HG03045 (cell line): ENCODE measurements around the gene NEK11.
"Not testable (repeated sequence)": the region's sequence is repeated elsewhere in the genome, so short reads cannot be mapped to it uniquely, and the experiment has no call there.

Source experiments
- ATAC-seq: cut with Tn5 transposase; IDR thresholded peaks from one replicate; pipeline ENCODE4 v1.9.1; 2021; ENCODE audit warnings: mild to moderate bottlenecking, moderate library complexity; ENCODE audit not compliant: unreplicated experiment

Gene NEK11

GRCh38 chr3:131353016-131353877 lies 326.6 kb downstream of the NEK11 start:
- no peak for ATAC-seq

- ATAC-seq = no peak
These were observed 327.3 kb downstream of the NEK11 start for GRCh38 chr3:131353986-131354385.

- ATAC-seq = no peak
These were observed 329.4 kb downstream of the NEK11 start for GRCh38 chr3:131356006-131356595.

GRCh38 chr3:131357275-131357674 lies 330.6 kb downstream of the NEK11 start:
- no peak for ATAC-seq

GRCh38 chr3:131360191-131360755 lies 333.6 kb downstream of the NEK11 start:
- no peak for ATAC-seq

GRCh38 chr3:131361066-131361463 lies 334.4 kb downstream of the NEK11 start:
- ATAC-seq = not testable (repeated sequence)

- peak; percentile 98 for ATAC-seq
These were observed 335.1 kb downstream of the NEK11 start for GRCh38 chr3:131361464-131362421.

- ATAC-seq = no peak
These were observed 336.6 kb downstream of the NEK11 start for GRCh38 chr3:131363275-131363674.

GRCh38 chr3:131370935-131371687 lies 344.4 kb downstream of the NEK11 start:
- ATAC-seq = no peak

GRCh38 chr3:131371688-131372066 lies 345.0 kb downstream of the NEK11 start:
- ATAC-seq = no peak

GRCh38 chr3:131374741-131375140 lies 348.1 kb downstream of the NEK11 start:
- no peak for ATAC-seq

GRCh38 chr3:131380821-131381444 lies 354.3 kb downstream of the NEK11 start:
- ATAC-seq = peak; percentile 1

- ATAC-seq = peak; percentile 99
These were observed 355.0 kb downstream of the NEK11 start, which contains the start of gene NUDT16 for GRCh38 chr3:131381445-131382291. TSS of gene NUDT16 (plus strand) at chr3:131381774. CDS start at chr3:131381805, 31 bp downstream.

- no peak for ATAC-seq
These were observed 359.9 kb downstream of the NEK11 start for GRCh38 chr3:131386429-131387165.

GRCh38 chr3:131387796-131388489 lies 361.3 kb downstream of the NEK11 start:
- ATAC-seq = no peak

GRCh38 chr3:131388490-131388799 lies 361.8 kb downstream of the NEK11 start:
- ATAC-seq = no peak

GRCh38 chr3:131390331-131390730 lies 363.7 kb downstream of the NEK11 start:
- ATAC-seq = no peak

- ATAC-seq = no peak
These were observed 366.4 kb downstream of the NEK11 start for GRCh38 chr3:131393051-131393450.
